C4-2B (cell line): ENCODE results near the gene SEMA3E.

Experiments
- CTCF ChIP-seq: fragments of 450-650 bp; conservative IDR thresholded peaks from 2 replicates; pipeline ENCODE4 v1.5.1; 2017; ENCODE audit warnings: mild to moderate bottlenecking
- ZFX ChIP-seq: fragments of 450-650 bp; IDR thresholded peaks from 2 replicates; pipeline ENCODE4 v1.6.1; 2017

DNA sequence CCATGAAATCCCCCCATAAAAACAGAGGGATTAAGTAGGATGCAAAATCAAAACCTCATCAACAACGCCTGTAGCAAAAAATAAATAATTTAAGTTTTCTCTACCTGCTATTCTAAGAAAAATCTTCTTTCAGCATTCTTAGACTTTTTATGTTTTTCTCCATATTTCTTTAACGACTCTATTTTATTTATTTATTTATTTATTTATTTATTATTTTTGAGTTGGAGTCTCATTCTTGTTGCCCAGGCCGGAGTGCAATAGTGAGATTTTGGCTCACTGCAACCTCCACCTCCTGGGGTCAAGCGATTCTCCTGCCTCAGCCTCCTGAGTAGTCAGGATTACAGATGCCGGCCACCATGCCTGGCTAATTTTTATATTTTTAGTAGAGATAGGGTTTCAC lies 192.5 kb downstream of the SEMA3E start:
- TF ChIP-seq CTCF (no peak), ZFX (no peak)
